IMR-90 (cell line): ENCODE results near the gene TRHDE. TPM values are rescaled to one million over a fixed set of nuclear protein-coding genes. Genes with fewer than 3 reads are reported as not detected.

Experiments
- ATAC-seq: fragments of 200-7000 bp; cut with Tn5 transposase; 2 replicates; pipeline ENCODE4 v1.9.1; 2020; ENCODE audit warnings: low read depth, mild to moderate bottlenecking, moderate library complexity
- BruUV-seq: library from RNA; stranded (reverse); fragments of 400-500 nt; replicated peaks from 2 replicates; lab custom pipeline; 2021; lab: Mats Ljungman, UMichigan
- CTCF ChIA-PET: fragments of 300-600 bp; formaldehyde crosslinking; extraction: SDS; loops from one replicate; lab custom pipeline; 2021; ENCODE audit warnings: antibody characterized with exemption; lab: Yijun Ruan, JAX
- POLR2A ChIA-PET: fragments of 300-600 bp; sonication (Branson Sonifier 250); formaldehyde crosslinking; loops from one replicate; lab custom pipeline; 2022; ENCODE audit warnings: antibody characterized with exemption; ENCODE audit not compliant: unreplicated experiment; lab: Charles Lee
- DNase-seq: peaks from one replicate; pipeline ENCODE4 v3.0.0; 2013
- H2AFZ ChIP-seq: replicated peaks from 2 replicates; pipeline ENCODE3; 2013; ENCODE audit warnings: low read length, mild to moderate bottlenecking; ENCODE audit not compliant: poor library complexity
- H2AK5ac ChIP-seq: 2 replicates; pipeline ENCODE4 v1.6.1; 2013; ENCODE audit warnings: low read depth, low read length, inconsistent platforms
- H2AK9ac ChIP-seq: replicated peaks from 2 replicates; pipeline ENCODE3; 2013; ENCODE audit warnings: mild to moderate bottlenecking, low read depth, low read length, moderate library complexity; ENCODE audit not compliant: poor library complexity
- H2BK120ac ChIP-seq: 2 replicates; pipeline ENCODE4 v1.6.1; 2013; ENCODE audit warnings: low read depth, low read length, inconsistent platforms
- H2BK15ac ChIP-seq: 3 replicates; pipeline ENCODE4 v1.6.1; 2013; ENCODE audit warnings: low read depth, low read length, inconsistent platforms
- H2BK20ac ChIP-seq: 2 replicates; pipeline ENCODE4 v1.6.1; 2013; ENCODE audit warnings: low read depth, mild to moderate bottlenecking, inconsistent platforms, low read length, moderate library complexity
- H2BK5ac ChIP-seq: 2 replicates; pipeline ENCODE4 v1.6.1; 2013; ENCODE audit warnings: mild to moderate bottlenecking, low read depth, low read length, inconsistent platforms; ENCODE audit not compliant: poor library complexity, severe bottlenecking
- H3K14ac ChIP-seq: replicated peaks from 2 replicates; pipeline ENCODE4 v1.6.1; 2013; ENCODE audit warnings: low read depth, low read length, inconsistent platforms
- H3K18ac ChIP-seq: 2 replicates; pipeline ENCODE4 v1.6.1; 2013; ENCODE audit warnings: low read depth, low read length, control low read depth
- H3K23ac ChIP-seq: 2 replicates; pipeline ENCODE4 v1.6.1; 2013; ENCODE audit warnings: low read depth, low read length, inconsistent platforms
- H3K27ac ChIP-seq: 2 replicates; pipeline ENCODE4 v1.5.1; 2013; ENCODE audit warnings: mild to moderate bottlenecking, control low read depth, low read length; ENCODE audit not compliant: insufficient read depth
- H3K27me3 ChIP-seq: 2 replicates; pipeline ENCODE4 v1.6.1; 2013; ENCODE audit warnings: low read length; ENCODE audit not compliant: control insufficient read depth, insufficient read depth
- H3K36me3 ChIP-seq: 2 replicates; pipeline ENCODE4 v1.6.1; 2013; ENCODE audit warnings: low read length, mixed read lengths; ENCODE audit not compliant: control insufficient read depth, insufficient read depth
- H3K4ac ChIP-seq: 2 replicates; pipeline ENCODE4 v1.6.1; 2013; ENCODE audit warnings: low read depth, low read length, inconsistent platforms
- H3K4me1 ChIP-seq: 2 replicates; pipeline ENCODE4 v1.6.1; 2013; ENCODE audit warnings: low read length, mixed read lengths; ENCODE audit not compliant: control insufficient read depth, insufficient read depth
- H3K4me2 ChIP-seq: 2 replicates; pipeline ENCODE4 v1.6.1; 2013; ENCODE audit warnings: low read depth, mild to moderate bottlenecking, control low read depth, low read length, moderate library complexity
- H3K4me3 ChIP-seq: 2 replicates; pipeline ENCODE4 v1.5.1; 2013; ENCODE audit warnings: low read depth, mild to moderate bottlenecking, control low read depth, low read length, moderate library complexity; ENCODE audit not compliant: insufficient read depth
- H3K56ac ChIP-seq: 2 replicates; pipeline ENCODE4 v1.6.1; 2013; ENCODE audit warnings: low read length, inconsistent platforms; ENCODE audit not compliant: insufficient read depth; ENCODE audit errors: extremely low read depth
- H3K79me1 ChIP-seq, 2 experiments: 2 replicates each; pipeline ENCODE4 v1.6.1; 2013; ENCODE audit warnings: low read length in 2 of 2, inconsistent platforms in 1 of 2, low read depth in 1 of 2
- H3K9ac ChIP-seq: 2 replicates; pipeline ENCODE4 v1.6.1; 2013; ENCODE audit warnings: low read depth, low read length, control low read depth
- H3K9me1 ChIP-seq: 2 replicates; pipeline ENCODE4 v1.6.1; 2013; ENCODE audit warnings: low read length, inconsistent platforms; ENCODE audit not compliant: insufficient read depth
- H3K9me3 ChIP-seq: 2 replicates; pipeline ENCODE4 v1.6.1; 2013; ENCODE audit warnings: low read length; ENCODE audit not compliant: control insufficient read depth, insufficient read depth
- H4K20me1 ChIP-seq: 2 replicates; pipeline ENCODE4 v1.6.1; 2013; ENCODE audit warnings: low read length, inconsistent platforms; ENCODE audit not compliant: insufficient read depth
- H4K5ac ChIP-seq: 2 replicates; pipeline ENCODE4 v1.6.1; 2013; ENCODE audit warnings: mild to moderate bottlenecking, low read depth, low read length, control low read depth
- H4K8ac ChIP-seq, 2 experiments: 2 replicates each; pipeline ENCODE4 v1.6.1; 2013; ENCODE audit warnings: low read depth in 2 of 2, low read length in 2 of 2, control low read depth in 1 of 2, inconsistent platforms in 1 of 2
- H4K91ac ChIP-seq: 2 replicates; pipeline ENCODE4 v1.6.1; 2013; ENCODE audit warnings: low read depth, low read length, inconsistent platforms; ENCODE audit not compliant: insufficient read depth
- BHLHE40 ChIP-seq: fragments of 150-350 bp; IDR thresholded peaks from 2 replicates; pipeline ENCODE4 v1.6.1; 2016; ENCODE audit warnings: mild to moderate bottlenecking, low read depth, low read length
- CEBPB ChIP-seq: IDR thresholded peaks from 2 replicates; pipeline ENCODE4 v1.6.1; 2012; ENCODE audit warnings: low read depth, low read length, improper control_type of control experiment
- CHD1 ChIP-seq: IDR thresholded peaks from 2 replicates; pipeline ENCODE4 v1.6.1; 2012; ENCODE audit warnings: low read depth, low read length, improper control_type of control experiment
- CTCF ChIP-seq: conservative IDR thresholded peaks from 2 replicates; pipeline ENCODE4 v1.5.1; 2012; ENCODE audit warnings: mild to moderate bottlenecking, low read depth, low read length, improper control_type of control experiment
- MAFK ChIP-seq: IDR thresholded peaks from 2 replicates; pipeline ENCODE4 v1.6.1; 2012; ENCODE audit warnings: low read depth, low read length, improper control_type of control experiment
- MAZ ChIP-seq: IDR thresholded peaks from 2 replicates; pipeline ENCODE4 v1.6.1; 2012; ENCODE audit warnings: low read depth, mild to moderate bottlenecking, low read length, improper control_type of control experiment, moderate library complexity, borderline replicate concordance
- NFE2L2 ChIP-seq: fragments of 150-350 bp; IDR thresholded peaks from 2 replicates; pipeline ENCODE4 v1.6.1; 2016; ENCODE audit warnings: low read depth, mild to moderate bottlenecking, low read length
- POLR2A ChIP-seq: IDR thresholded peaks from 2 replicates; pipeline ENCODE4 v1.6.1; 2012; ENCODE audit warnings: mild to moderate bottlenecking, low read depth, low read length
- RAD21 ChIP-seq: IDR thresholded peaks from 2 replicates; pipeline ENCODE4 v1.6.1; 2012; ENCODE audit warnings: low read length, improper control_type of control experiment
- RFX5 ChIP-seq: IDR thresholded peaks from 2 replicates; pipeline ENCODE4 v1.8.0; 2012; ENCODE audit warnings: low read depth, mild to moderate bottlenecking, low read length, moderate library complexity
- SMC3 ChIP-seq: fragments of 150-350 bp; IDR thresholded peaks from 2 replicates; pipeline ENCODE4 v1.6.1; 2016; ENCODE audit warnings: low read depth, mild to moderate bottlenecking, antibody characterized with exemption, low read length, moderate library complexity
- USF2 ChIP-seq: fragments of 150-350 bp; IDR thresholded peaks from 2 replicates; pipeline ENCODE4 v1.6.1; 2017; ENCODE audit warnings: mild to moderate bottlenecking, antibody characterized with exemption, low read length, low read depth
- WGBS, 2 experiments: methylation state at CpG; one replicate each; pipeline versions ENCODE4 v1.1.5 to v1.1.7; 2013; ENCODE audit warnings: missing lambda C conversion rate in 2 of 2; ENCODE audit not compliant: insufficient read length in 1 of 2; ENCODE audit errors: extremely low coverage in 2 of 2; 5-methylcytosine and 5-hydroxymethylcytosine counted together
- dilution Hi-C: fragments of 300-500 bp; cut with HindIII; formaldehyde crosslinking; loops from one replicate; pipeline ENCODE4 v1.14.3; 2018; ENCODE audit warnings: low sequenced_read_pairs; ENCODE audit not compliant: unreplicated experiment
- in situ Hi-C: fragments of 300-500 bp; cut with MboI; formaldehyde crosslinking; loops from 3 replicates; pipeline ENCODE4 v1.14.3; 2019; ENCODE audit warnings: low sequenced_read_pairs, inconsistent platforms, mixed read lengths
- intact Hi-C: fragments of 100-400 bp; cut with micrococcal nuclease; formaldehyde crosslinking; loops from 2 replicates; pipeline ENCODE4 v1.10.0; 2022
- polyA plus RNA-seq, 3 experiments: library from polyadenylated mRNA; depleted of rRNA; stranded (reverse); fragments of >200 nt; gene quantifications; 2 replicates each; pipeline ENCODE4 v1.2.3, GENCODE V29; 2012; ENCODE audit warnings: low replicate concordance in 1 of 3
- total RNA-seq: library from RNA; depleted of rRNA; stranded (reverse); fragments of >200 nt; gene quantifications from 2 replicates; pipeline ENCODE4 v1.2.3, GENCODE V29; 2012

TRHDE gene
- total and polyA plus RNA-seq, 2 of the 4 experiments (the other 2 are of a cell fraction), result 33.7 to 65.1 TPM

- ChIA-PET POLR2A (no interaction called here), CTCF (interaction anchor here (0.9 kb wide), 1 partner anchor 34 kb away, joined by 3 read pairs; no protein-coding TSS in a partner anchor)
- Histone ChIP-seq H2BK5ac (peak overlapping the region; percentile 54), H2AK5ac (no peak overlapping the region), H3K18ac (peak overlapping the region; percentile 35), H3K36me3 (no peaks in the 10 kb centered on the region), H3K4me3 (no peak overlapping the region), H3K4ac (no peak overlapping the region), H3K9ac (no peak overlapping the region), H3K9me1 (peaks cover 3% of the 10 kb centered on the region; the same call in 1 of the 2 replicates), H3K79me1 (peaks cover 36 to 47% of the 10 kb centered on the region in 2 experiments), H3K9me3 (no peaks in the 10 kb centered on the region), H4K5ac (peak overlapping the region; percentile 25; the same call in 1 of the 2 replicates), H2AK9ac (no peak overlapping the region), H2AFZ (no peak overlapping the region), H4K91ac (no peak overlapping the region), H3K23ac (peak overlapping the region; percentile 54), H3K27ac (no peak overlapping the region), H3K56ac (peak overlapping the region; percentile 0; the same call in 1 of the 2 replicates), H3K4me2 (peak overlapping the region; percentile 55), H4K8ac (peak overlapping the region in 1 of 2 experiments; percentile 26; a peak in 1 of 4 replicates), H2BK20ac (no peak overlapping the region), H4K20me1 (no peaks in the 10 kb centered on the region), H2BK15ac (no peak overlapping the region; the same call in 2 of the 3 replicates), H3K4me1 (0 out of 2 replicates have a peak, but pooled peaks cover 2% of the 10 kb centered on the region), H3K27me3 (no peaks in the 10 kb centered on the region), H2BK120ac (peak overlapping the region; percentile 5; the same call in 1 of the 2 replicates), H3K14ac (peak overlapping the region; percentile 40)
- dilution Hi-C loops (no loop called here), in situ Hi-C loops (no loop called here), intact Hi-C loops (no loop called here)
- TF ChIP-seq CTCF (no peak), MAZ (no peak), POLR2A (no peak), RFX5 (no peak), CHD1 (no peak), BHLHE40 (no peak), RAD21 (no peak), SMC3 (no peak), CEBPB (no peak), NFE2L2 (no peak), MAFK (no peak), USF2 (no peak)
- DNase-seq, result peak; percentile 40
- BruUV-seq, result no TSS peak
- peak; percentile 80 for ATAC-seq
- WGBS, 2 experiments, result no CpG with 5 or more reads among the region's 2 CpGs
Measured at GRCh38 chr12:72313806-72314205, 41.6 kb downstream of the TRHDE start.
